ENCODE results near the gene EIF3J. TPM values are rescaled to one million over a fixed set of nuclear protein-coding genes. Genes with fewer than 3 reads are reported as not detected.

EIF3J gene, protein sequence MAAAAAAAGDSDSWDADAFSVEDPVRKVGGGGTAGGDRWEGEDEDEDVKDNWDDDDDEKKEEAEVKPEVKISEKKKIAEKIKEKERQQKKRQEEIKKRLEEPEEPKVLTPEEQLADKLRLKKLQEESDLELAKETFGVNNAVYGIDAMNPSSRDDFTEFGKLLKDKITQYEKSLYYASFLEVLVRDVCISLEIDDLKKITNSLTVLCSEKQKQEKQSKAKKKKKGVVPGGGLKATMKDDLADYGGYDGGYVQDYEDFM
- total RNA-seq (2021), result 74.9 to 78.6 TPM (median 76.1 TPM) in 3 replicates
- Bru-seq, nascent RNA, result percentile 92 among the genes with signal in this experiment
- long read RNA-seq, experiment 1, transcript EIF3J-201 (8 exons, 2,569 nt), result major isoform, 251 of 297 reads
- long read RNA-seq, experiment 1, transcript EIF3J-203 (7 exons, 925 nt), result minor isoform, 5 of 297 reads
- long read RNA-seq, experiment 1, partial matches to known transcripts, result 24 of 297 reads
- long read RNA-seq, experiment 1, other reads (novel, unspliced or antisense), result 16 of 297 reads
- long read RNA-seq, experiment 2, transcript EIF3J-201 (8 exons, 2,569 nt), result major isoform, 44 of 107 reads
- long read RNA-seq, experiment 2, partial matches to known transcripts, result 54 of 107 reads
- long read RNA-seq, experiment 2, other reads (novel, unspliced or antisense), result 8 of 107 reads
- long read RNA-seq, experiment 3, transcript EIF3J-201 (8 exons, 2,569 nt), result major isoform, 336 of 408 reads
- long read RNA-seq, experiment 3, partial matches to known transcripts, result 54 of 408 reads
- long read RNA-seq, experiment 3, other reads (novel, unspliced or antisense), result 13 of 408 reads

- DNase-seq (ENCODE audit: low spot score), result peak; percentile 90
- Mint-ChIP-seq H3K36me3 (peaks cover 31% of the 10 kb centered on the region), H3K27ac (peak within 1 kb of the TSS; percentile 99), H3K4me3 (peak within 1 kb of the TSS; percentile 89), H3K9me3 (no peaks in the 10 kb centered on the region), H3K4me1 (peaks cover 24% of the 10 kb centered on the region), H3K27me3 (ENCODE audit: low read depth) (no peaks in the 10 kb centered on the region)
- CTCF ChIA-PET, result interaction anchor here (0.5 to 1.7 kb wide), 9 partner anchors 9 to 200 kb away, joined by 3 to 10 read pairs (median 3); partner anchors contain the start of gene SPG11
- peak; percentile 90 for ATAC-seq
- POLR2A ChIA-PET, result interaction anchor here (0.5 to 2.6 kb wide), 6 partner anchors 10 to 686 kb away, joined by 3 to 10 read pairs (median 3); partner anchors contain the start of gene CTDSPL2
- no peak for TF ChIP-seq ZNF396 (CRISPR knock-in tag; IDR thresholded peaks at IDR 0.05; ENCODE audit: borderline replicate concordance)
- TF ChIP-seq EMX1 (CRISPR knock-in tag; IDR thresholded peaks at IDR 0.05), result no peak
- 0 out of 2 replicates have a peak, but pooled peaks have one; percentile 59 for TF ChIP-seq ELF4 (CRISPR knock-in tag; IDR thresholded peaks at IDR 0.05; ENCODE audit: low read depth)
- TF ChIP-seq SMAD3 (CRISPR knock-in tag; IDR thresholded peaks at IDR 0.05; ENCODE audit: borderline replicate concordance), result no peak
- TF ChIP-seq RORB (CRISPR knock-in tag; IDR thresholded peaks at IDR 0.05), result no peak
- TF ChIP-seq NR1H2 (CRISPR knock-in tag; IDR thresholded peaks at IDR 0.05), result no peak
- TF ChIP-seq GTF2I (CRISPR knock-in tag; conservative IDR thresholded peaks at IDR 0.05), result no peak
- 0 out of 2 replicates have a peak, but pooled peaks have one; percentile 21 for TF ChIP-seq IRF2 (CRISPR knock-in tag; IDR thresholded peaks at IDR 0.05; ENCODE audit: borderline replicate concordance, low read depth)
- TF ChIP-seq FOXK1 (CRISPR knock-in tag; IDR thresholded peaks at IDR 0.05), result peak; percentile 45
- TF ChIP-seq ZNF317 (CRISPR knock-in tag; IDR thresholded peaks at IDR 0.05; ENCODE audit: borderline replicate concordance, low read depth), result no peak
- no peak for TF ChIP-seq ZNF416 (CRISPR knock-in tag; IDR thresholded peaks at IDR 0.05)
- TF ChIP-seq, protein P1, sequence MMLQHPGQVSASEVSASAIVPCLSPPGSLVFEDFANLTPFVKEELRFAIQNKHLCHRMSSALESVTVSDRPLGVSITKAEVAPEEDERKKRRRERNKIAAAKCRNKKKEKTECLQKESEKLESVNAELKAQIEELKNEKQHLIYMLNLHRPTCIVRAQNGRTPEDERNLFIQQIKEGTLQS (CRISPR knock-in tag; conservative IDR thresholded peaks at IDR 0.05), result no peak
- 0 out of 2 replicates have a peak, but pooled peaks have one; percentile 53 for TF ChIP-seq NR2C2 (CRISPR knock-in tag; IDR thresholded peaks at IDR 0.05)
- TF ChIP-seq KAT7 (CRISPR knock-in tag; IDR thresholded peaks at IDR 0.05; ENCODE audit: borderline replicate concordance), result peak; percentile 86
- TF ChIP-seq ZNF232 (CRISPR knock-in tag; IDR thresholded peaks at IDR 0.05), result no peak
- TF ChIP-seq TEAD1 (CRISPR knock-in tag; IDR thresholded peaks at IDR 0.05), result peak; percentile 68; the same call in 1 of the 2 replicates
- TF ChIP-seq, protein P2, sequence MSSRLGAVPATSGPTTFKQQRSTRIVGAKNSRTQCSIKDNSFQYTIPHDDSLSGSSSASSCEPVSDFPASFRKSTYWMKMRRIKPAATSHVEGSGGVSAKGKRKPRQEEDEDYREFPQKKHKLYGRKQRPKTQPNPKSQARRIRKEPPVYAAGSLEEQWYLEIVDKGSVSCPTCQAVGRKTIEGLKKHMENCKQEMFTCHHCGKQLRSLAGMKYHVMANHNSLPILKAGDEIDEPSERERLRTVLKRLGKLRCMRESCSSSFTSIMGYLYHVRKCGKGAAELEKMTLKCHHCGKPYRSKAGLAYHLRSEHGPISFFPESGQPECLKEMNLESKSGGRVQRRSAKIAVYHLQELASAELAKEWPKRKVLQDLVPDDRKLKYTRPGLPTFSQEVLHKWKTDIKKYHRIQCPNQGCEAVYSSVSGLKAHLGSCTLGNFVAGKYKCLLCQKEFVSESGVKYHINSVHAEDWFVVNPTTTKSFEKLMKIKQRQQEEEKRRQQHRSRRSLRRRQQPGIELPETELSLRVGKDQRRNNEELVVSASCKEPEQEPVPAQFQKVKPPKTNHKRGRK (CRISPR knock-in tag; IDR thresholded peaks at IDR 0.05; ENCODE audit: borderline replicate concordance), result no peak
- no peak for TF ChIP-seq ESRRA (CRISPR knock-in tag; IDR thresholded peaks at IDR 0.05; ENCODE audit: borderline replicate concordance)
- TF ChIP-seq, protein P3, sequence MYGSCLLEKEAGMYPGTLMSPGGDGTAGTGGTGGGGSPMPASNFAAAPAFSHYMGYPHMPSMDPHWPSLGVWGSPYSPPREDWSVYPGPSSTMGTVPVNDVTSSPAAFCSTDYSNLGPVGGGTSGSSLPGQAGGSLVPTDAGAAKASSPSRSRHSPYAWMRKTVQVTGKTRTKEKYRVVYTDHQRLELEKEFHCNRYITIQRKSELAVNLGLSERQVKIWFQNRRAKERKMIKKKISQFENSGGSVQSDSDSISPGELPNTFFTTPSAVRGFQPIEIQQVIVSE (CRISPR knock-in tag; IDR thresholded peaks at IDR 0.05; ENCODE audit: borderline replicate concordance), result no peak
- no peak; the same call in 1 of the 2 replicates for TF ChIP-seq SMAD4 (CRISPR knock-in tag; IDR thresholded peaks at IDR 0.05)
- peak; percentile 80 for TF ChIP-seq CREB1 (CRISPR knock-in tag; IDR thresholded peaks at IDR 0.05)
- TF ChIP-seq, protein P4, sequence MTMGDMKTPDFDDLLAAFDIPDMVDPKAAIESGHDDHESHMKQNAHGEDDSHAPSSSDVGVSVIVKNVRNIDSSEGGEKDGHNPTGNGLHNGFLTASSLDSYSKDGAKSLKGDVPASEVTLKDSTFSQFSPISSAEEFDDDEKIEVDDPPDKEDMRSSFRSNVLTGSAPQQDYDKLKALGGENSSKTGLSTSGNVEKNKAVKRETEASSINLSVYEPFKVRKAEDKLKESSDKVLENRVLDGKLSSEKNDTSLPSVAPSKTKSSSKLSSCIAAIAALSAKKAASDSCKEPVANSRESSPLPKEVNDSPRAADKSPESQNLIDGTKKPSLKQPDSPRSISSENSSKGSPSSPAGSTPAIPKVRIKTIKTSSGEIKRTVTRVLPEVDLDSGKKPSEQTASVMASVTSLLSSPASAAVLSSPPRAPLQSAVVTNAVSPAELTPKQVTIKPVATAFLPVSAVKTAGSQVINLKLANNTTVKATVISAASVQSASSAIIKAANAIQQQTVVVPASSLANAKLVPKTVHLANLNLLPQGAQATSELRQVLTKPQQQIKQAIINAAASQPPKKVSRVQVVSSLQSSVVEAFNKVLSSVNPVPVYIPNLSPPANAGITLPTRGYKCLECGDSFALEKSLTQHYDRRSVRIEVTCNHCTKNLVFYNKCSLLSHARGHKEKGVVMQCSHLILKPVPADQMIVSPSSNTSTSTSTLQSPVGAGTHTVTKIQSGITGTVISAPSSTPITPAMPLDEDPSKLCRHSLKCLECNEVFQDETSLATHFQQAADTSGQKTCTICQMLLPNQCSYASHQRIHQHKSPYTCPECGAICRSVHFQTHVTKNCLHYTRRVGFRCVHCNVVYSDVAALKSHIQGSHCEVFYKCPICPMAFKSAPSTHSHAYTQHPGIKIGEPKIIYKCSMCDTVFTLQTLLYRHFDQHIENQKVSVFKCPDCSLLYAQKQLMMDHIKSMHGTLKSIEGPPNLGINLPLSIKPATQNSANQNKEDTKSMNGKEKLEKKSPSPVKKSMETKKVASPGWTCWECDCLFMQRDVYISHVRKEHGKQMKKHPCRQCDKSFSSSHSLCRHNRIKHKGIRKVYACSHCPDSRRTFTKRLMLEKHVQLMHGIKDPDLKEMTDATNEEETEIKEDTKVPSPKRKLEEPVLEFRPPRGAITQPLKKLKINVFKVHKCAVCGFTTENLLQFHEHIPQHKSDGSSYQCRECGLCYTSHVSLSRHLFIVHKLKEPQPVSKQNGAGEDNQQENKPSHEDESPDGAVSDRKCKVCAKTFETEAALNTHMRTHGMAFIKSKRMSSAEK (CRISPR knock-in tag; IDR thresholded peaks at IDR 0.05; ENCODE audit: borderline replicate concordance), result no peak
- TF ChIP-seq FOXP1 (CRISPR knock-in tag; IDR thresholded peaks at IDR 0.05; ENCODE audit: borderline replicate concordance), result peak; percentile 72; the same call in 1 of the 2 replicates
- no peak for TF ChIP-seq FOXJ3 (CRISPR knock-in tag; IDR thresholded peaks at IDR 0.05; ENCODE audit: borderline replicate concordance)
- TF ChIP-seq AR (CRISPR knock-in tag; IDR thresholded peaks at IDR 0.05), result no peak
Observed at GRCh38 chr15:44536962-44537734, at the start of gene EIF3J. Gene EIF3J (plus strand): TSS chr15:44537147. CDS start chr15:44537195, 48 bp downstream.

Measured in WTC11 (cell line).